Stimulated activated CD8-positive, alpha-beta memory T cell treated with anti-CD3 and anti-CD28 coated beads, Interleukin-4, amount 100 ng/mL, for 4 hours (primary cell): ENCODE measurements around the gene NBPF3.
"Not testable (repeated sequence)": the region's sequence is repeated elsewhere in the genome, so short reads cannot be mapped to it uniquely, and the experiment has no call there.

Source experiments
- DNase-seq, 2 donors: peaks; one replicate each; pipeline ENCODE4 v3.0.0-alpha.2; 2020; ENCODE audit warnings: low read depth in 2 of 2, low spot score in 1 of 2

The NBPF3 gene

DNA sequence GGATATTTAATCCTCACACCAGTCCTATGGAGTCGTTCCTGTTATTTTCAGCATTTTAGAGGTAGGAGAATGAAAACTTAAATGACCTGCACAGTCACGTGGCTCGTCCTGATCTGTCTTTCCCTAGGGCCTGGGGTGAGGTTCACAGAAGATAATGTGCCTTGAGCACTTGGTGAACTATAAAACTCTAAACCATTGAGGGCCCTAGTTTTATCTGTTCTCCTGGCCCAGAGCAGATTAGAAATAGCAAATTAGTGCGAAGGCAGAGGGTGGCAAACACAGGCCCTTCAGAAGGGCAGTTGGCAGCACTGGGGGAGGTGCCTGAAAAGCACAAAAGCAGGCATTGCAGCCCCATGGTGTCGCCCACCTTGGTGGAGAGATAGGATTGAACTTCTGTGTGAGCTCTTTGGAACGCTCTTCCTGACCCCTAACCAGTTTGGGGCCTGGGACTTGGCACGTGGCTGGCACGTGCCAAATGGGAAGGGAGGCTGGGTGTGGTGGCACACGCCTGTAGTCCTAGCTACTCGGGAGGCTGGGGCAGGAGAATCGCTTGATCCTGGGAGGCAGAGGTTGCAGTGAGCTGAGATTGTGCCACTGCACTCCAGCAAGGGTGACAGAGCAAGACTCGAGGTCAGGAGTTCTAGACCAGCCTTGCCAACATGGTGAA is 1.2 kb upstream of the NBPF3 start:
- not testable (repeated sequence) for DNase-seq

DNA sequence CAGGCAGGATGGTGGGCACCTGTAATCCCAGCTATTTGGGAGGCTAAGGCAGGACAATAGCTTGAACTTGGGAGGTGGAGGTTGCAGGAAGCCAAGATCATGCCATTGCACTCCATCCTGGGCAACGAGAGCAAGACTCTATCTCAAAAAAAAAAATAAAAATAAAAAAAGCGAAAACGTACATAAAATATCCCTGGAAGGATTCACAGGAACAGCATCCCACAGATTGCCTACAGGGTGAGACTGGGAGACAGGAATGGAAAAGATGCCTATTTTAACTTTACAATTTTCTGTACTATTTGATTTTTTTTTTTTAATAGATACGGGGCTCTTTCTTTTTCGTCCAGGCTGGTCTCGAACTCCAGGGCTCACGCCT is 604 bp upstream of the NBPF3 start:
- DNase-seq: no peak

DNA sequence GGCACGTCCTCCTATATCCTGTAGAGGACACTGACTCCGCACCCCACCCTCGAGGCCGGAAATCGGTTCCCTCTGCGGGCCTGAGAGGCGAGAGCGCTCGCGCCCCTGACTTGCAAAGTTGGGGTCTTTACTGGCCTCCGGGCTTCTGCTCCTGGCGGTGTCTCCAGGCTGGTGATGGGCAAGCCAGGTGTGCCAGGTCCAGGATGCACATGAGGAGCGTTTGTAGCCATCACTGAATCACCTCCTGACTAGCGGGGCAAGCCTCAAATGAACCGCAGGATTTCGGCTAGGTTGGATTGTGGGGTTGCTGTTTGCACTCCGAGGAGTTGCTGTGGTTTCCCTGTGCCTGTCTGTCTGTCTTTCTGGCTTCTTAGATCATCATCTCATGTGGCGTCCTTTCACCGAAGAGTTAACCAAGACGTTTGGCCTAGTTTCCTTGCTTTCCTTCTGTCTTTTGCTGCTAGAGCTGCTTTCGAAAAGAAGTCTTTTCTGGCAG is 741 bp downstream of the NBPF3 start:
- not testable (repeated sequence) for DNase-seq

DNA sequence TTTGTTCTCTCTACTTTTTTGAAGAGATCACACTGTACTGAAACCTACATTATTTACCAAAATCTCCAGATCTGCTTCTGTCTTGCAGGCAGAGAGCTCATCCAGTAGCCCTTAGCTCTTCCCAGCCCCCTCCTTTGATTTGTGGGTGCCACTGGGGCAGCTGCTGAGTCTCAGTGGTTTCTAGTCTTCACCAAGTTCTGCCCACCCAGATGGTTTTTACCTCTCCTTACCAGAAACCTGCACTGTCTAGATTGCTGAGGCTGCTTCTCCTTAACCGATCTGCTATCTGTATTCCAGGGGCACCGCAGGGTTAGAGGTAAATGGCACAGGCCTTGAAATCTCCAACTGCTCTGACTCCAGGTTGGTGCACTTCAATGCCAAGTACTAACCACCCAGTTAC is 6.7 kb downstream of the NBPF3 start:
- not testable (repeated sequence) for DNase-seq

DNA sequence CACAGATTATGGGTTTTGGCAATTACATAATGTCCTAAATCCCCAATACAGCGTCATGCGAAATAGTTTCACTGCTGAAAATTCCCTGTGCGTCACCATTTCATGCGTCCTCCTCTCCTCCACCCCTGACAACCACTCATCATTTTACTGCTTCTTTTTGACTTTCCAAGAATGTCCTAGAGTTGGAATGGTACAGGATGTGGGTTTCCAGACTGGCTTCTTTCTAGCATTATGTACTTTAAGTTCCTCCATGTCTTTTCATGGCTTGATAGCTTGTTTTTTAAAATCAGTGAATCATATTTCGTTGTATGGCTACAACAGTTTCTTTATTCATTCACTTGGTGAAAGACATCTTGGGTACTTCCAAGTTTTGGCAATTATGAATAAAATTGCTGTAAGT is 7.4 kb downstream of the NBPF3 start:
- DNase-seq: no peak

DNA sequence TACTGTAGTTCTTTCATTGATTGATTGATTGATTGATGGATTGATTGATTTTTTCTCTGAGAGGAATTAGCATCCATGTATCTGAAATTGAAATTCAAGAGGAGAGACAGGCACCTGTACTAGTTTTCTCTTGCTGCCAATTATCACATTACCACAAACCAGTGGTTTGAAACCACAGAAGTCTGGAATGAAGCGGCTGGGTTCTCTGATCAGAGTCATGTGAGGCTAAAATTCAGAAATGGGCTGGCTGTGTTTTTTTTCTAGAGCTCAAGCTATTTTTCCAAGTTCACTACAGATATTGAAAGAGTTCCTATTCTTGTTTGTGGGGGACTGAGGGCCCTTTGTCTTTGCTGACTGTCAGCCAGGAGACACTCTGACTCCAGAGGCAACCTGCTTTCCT is 10.0 kb downstream of the NBPF3 start:
- no peak for DNase-seq

DNA sequence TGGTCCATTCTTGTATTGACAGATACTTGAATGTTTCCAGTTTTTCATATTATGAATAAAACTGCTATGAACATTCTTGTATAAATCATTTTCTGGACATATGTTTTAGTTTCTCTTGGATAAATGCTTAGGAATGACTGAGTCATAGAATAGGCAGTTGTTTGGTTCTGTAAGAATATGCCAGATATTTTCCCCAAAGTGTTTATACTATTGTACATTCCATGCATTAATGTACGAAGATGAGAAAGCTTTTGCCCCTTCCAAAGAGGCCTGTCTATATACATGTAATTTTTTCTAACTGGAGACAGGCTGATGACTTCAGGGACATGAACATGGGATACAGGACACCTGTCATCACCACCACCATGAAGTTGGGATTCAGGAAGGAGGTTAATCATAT is 11.3 kb downstream of the NBPF3 start:
- no peak for DNase-seq

DNA sequence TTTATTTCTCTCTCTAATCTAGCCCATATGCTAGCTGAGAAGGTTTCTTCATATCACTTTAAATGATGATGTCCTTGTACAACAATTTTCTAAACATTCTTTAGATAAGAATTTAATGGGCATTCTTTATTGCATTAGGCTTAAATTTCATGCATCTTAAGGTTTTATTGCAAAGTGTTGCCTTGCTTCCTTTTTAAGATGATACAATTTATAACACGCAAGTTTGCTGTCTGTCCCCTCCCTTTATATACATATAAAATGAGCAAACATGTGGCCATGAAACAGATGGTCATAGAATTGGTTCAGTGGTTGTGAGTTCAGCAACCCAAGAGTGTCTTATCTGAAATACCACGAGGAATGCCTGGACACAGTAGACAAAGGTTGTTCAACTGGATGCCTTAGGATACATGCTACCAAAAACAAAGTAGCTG is 12.1 kb downstream of the NBPF3 start:
- DNase-seq: no peak

DNA sequence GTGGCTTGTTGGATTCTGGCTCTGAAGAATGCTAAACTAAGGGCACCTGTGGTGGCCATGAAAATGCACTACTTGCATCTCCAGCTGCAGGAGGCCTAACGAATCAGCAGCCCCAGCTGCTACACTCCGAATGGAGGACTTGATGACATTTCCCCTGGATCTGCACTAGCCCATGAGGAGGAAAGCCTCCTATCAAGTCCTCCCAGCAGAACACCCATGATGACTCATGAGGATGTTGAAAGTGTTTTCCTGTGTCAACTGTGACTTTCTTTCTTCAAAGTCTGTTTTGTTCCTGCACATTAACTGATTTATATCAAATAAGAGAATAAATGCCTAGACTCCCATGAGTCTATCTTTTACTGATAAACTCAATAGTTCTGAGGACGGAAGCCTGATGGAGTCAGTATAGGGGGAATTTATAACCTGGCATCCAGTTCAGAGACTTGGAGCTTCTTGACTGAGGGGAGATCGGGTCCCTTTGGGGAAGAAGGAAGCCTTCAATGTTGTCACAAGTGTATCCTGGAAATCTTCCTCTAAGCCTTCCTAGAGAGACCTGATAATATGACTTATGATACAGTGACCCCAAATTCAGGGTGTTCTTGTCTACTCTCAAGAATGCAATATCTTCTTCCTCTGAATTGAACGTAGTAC is 14.2 kb downstream of the NBPF3 start:
- DNase-seq: not testable (repeated sequence)

DNA sequence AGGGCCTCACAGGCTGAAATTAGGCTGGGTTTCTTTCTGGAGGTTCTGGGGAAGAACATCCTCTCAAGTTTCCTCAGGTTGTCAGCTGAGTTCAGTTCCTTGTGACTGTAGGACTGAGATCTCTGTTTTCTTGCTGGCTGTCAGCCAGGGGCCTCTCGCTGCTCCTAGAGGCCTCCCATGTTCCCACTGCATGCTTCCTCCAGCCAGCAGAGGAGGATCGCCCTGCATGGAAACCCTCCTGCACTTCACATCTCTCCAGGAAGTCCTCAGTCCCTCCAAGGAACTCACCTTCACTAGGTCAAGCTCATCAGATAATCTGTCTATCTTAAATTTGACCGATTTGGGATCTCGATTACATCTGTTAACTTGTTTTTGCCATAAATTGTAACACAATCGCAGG is 15.0 kb downstream of the NBPF3 start:
- not testable (repeated sequence) for DNase-seq

DNA sequence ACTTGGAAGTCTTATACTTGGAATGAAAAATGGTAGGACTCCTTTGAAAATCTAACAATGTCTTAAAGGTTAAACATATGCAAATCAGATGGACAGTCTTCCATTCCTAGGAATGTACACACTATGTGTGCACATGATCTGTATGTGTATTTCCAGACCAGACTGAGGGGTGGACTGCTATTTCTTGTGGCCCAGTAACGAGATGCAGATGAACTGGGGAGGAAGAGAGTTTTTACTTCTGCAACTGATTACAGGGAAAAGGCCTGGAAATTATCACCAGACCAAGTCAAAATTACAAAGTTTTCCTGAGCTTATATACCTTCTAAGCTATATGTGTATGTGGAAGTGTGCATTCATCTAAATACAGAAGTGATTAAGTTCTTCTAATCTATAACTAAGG is 17.7 kb downstream of the NBPF3 start:
- DNase-seq: no peak

DNA sequence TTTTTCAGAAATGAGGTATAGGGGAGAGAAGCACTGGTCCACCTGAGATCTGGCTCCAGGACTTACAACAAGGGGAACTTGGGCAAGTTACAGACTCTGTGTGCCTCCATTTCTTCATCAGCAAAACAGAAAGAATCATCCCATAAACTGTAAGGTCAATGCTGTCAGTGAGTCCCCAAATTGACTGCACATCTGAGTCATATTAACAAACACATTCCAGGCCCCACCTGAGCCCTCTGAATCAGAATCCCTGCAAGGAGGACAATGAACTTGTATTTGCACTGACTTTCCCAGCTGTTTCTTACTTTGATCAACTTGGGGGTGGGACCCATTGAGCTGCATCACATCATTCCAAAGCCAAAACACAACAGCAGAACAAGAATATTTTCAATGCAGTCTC is 25.2 kb downstream of the NBPF3 start:
- not testable (repeated sequence) for DNase-seq

DNA sequence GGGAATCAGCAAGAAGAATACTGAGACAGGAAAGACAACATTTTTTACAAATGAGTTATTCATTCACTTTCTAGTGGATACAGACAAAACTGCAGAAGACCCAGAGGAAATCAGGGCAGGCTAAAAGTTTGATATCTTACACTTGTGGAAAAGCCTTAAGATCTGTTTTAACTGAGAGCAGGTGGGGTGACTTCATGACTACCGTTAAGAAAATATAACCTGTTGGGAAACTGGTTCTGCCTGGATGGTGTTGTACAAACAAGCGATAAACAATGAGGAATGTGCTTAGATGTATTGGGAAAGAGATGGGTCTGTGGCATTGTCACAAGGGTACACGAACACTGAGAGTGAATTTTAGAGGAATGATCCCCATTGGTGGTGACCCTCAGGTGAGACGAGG is 28.0 kb downstream of the NBPF3 start:
- not testable (repeated sequence) for DNase-seq

DNA sequence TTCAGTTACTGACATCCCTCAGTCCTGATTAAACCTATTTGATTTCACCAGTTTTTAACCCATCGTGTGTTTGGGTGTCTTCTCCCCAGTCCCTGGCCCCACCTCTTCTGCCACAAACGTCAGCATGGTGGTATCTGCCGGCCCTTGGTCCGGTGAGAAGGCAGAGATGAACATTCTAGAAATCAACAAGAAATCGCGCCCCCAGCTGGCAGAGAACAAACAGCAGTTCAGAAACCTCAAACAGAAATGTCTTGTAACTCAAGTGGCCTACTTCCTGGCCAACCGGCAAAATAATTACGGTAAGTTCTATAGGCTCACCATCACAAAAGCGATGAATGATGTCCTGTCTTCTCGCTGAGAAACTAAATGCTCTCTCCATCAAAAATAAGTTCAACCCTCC is 28.7 kb downstream of the NBPF3 start:
- no peak for DNase-seq

DNA sequence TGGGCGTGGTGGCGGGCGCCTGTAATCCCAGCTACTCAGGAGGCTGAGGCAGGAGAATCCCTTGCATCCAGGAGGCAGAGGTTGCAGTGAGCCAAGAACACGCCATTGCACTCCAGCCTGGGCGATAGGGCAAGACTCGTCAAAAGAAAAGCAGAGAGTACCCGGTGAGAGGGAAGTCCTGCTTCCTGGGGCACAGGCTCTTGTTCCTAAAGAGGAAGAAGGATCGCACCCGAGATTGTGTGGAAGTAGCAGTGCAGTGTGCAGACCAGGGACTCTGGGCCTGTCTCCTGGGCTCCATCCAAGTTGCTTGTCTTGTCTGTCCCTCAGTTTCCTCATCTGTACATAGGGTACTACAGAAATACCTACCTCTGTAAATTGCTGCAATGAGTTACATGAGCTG is 29.6 kb downstream of the NBPF3 start:
- DNase-seq: no peak

DNA sequence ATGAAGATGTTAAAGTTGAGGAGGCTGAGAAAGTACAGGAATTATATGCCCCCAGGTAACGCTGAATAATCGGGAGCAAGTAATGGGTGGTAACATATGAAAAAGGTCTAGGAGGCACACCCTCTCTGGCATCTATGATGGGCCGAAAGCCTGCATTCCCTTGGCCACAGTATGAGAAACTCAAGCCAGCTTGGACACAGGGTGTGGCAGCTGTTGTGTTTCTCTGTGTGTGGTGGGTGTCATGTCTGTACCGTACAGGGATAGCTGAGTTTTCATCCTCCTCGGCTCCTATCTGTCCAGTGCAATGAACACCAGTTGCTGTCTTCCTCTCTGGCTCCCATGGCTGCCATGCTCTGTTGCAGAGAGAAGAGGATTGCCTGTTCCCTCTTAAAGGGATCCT is 32.9 kb downstream of the NBPF3 start:
- DNase-seq: no peak

DNA sequence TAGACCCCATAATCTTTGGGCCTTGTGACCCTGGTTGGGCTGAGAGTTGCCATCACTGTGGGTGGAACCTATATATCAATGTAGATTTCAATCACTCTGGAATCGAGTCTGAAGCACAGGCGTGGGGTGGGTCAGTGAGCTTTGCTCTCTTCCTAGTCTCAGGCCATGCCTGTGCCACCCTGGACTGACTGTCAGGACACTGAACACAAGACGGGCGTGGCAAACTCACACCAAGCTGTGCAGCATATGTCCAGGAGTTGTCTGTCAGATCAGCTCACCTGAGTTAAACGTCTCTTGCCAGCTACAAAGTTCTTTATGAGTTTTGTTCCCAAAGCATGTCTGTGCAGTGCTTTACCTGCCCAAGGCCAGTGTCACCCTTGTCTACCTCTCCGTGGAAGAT is 38.4 kb downstream of the NBPF3 start:
- DNase-seq: no peak

DNA sequence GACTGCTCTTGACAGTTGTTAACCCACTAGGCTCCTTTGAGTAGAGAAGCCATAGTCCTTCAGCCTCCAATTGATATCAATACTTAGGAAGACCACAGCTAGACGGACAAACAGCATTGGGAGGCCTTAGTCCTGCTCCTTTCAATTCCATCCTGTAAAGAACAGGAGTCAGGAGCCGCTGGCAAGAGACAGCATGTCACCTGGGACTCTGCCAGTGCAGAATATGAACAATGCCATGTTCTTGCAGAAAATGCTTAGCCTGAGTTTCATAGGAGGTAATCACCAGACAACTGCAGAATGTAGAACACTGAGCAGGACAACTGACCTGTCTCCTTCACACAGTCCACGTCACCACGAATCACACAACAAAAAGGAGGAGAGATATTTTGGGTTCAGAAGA is 43.9 kb downstream of the NBPF3 start:
- DNase-seq: not testable (repeated sequence)

DNA sequence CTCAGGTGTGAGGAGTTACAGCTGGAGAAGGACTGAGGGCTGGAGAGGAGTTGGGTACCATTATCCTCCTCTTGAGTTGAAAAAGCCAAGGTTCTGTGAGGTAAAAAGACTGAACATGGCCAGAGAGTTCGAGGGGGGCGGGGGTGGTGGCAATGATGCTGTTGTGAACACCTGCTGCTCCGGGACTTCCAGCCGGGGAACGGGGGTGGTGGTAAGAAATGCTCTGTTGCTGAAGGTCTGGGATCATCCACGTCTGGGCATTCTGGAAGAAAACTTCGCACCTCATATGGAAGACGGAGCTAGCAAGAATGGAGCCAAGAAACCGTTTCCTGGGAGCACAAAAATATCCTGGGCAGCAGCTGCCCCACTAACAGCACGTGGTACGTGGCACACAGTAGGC is 49.2 kb downstream of the NBPF3 start:
- DNase-seq: no peak

DNA sequence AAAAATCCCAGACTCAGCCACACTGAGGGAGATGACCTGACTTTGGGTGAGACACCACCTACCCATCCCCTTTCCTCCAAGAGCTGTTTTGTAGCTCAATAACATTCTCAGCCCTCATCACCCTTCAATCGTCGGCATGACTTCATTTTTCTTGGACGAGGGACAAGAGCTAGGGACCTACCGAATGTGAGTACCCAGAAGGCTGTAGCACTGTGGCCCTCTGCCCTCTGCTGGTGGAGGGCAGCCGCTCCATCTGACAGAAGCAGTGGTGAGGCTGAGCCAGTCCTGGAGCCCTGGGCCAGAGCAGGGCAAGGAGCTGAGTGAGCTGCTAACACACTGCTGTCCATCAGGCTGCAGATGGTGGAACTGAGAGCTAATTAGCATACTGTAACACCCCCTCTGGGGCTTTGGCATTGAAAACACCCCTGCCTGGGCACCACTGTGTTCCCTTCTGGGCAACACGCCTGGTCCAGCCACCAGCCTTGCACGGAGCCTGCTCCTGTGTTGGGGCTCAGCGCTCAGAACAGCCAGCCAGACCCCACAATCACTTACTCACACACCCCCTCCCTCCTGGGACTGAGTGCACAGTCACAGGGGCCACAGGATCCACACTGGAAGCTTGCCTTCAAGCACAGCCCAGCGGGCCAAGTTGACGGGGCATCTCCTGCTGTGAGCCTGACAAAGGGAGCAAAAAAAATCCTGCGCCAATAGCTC is 51.0 kb downstream of the NBPF3 start:
- no peak for DNase-seq

DNA sequence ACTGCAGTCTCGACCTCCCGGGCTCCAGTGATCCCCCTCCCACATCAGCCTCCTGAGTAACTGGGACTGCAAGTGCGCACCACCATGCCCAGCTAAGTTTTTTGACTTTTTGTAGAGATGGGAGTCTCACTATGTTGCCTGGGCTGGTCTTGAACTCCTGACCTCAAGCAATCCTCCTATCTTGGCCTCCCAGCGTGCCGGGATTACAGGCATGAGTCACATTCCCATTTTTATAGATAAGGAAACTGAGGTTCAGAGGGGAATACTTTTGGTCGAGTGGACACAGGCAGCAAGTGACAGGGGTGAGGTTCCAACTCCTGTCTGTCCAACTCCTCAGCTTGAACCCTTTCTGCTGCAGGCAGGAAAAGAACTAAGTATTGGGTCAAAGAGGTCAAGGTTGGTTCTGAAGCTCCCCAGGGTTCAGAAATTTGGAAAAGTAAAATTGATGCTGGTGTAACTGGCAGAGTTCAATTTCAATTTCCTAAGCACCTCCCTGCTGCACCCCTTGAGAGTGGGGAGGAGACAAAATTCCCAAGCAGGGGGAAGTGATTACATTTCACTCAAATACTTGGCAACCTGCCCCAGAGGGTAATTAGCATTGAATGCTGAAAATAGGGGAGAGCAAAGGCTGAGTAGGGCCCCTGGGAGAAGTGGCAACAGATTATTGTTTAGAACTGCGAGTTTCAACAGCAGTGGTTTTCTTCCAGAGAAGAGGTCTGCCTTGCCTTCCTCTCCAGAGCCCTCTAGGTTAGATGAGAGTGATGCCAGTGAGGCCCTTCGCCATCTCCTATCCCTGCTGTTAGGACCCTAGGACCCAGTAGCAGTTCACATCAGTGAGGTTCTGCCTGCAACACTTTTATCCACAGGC is 51.8 kb downstream of the NBPF3 start:
- no peak for DNase-seq

DNA sequence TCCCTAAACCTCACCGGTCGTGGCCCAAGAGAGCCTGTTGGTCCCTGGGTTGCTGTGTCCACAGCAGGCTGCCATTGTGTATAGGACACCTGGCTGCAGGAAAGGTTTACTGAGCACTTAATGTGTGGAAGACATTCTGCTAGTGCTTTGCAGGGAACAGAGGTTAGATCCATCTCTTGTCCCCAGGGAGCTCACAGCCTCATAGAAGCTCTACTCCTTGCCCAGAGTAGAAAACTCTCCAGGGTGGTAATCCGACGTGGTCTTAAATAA is 52.4 kb downstream of the NBPF3 start:
- DNase-seq: no peak
